ENCODE data around the gene DTD1.

Gene DTD1

DNA sequence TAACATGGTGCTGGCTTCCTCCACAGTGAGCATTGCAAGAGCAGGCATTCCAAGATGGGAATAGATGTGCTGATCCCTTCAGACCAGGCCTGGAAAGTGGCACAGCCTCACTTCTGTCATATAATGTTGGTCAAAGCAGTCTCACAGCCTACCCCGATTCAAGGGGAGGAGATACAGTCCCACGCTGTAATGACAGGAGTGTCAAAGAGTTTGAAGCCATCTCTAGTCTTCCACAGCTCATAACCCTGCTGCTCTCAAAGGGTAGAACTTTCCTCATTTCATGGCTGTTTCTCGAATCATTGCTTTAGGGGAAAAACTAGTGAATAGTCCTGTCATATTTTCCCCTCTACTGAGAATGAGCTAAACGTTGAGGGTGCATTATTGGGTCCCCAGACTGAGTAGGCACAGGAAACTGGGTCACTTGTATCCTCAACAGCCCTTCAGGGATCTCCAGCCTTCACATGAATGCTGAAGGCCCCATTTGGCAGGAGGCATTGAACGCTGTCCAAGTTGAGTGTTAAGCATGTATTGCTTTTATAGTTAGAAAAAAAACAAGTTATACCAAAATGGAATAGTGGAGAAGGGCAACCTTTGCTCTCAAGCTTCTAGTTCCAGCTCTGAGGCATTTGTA lies 27.3 kb downstream of the DTD1 start:
- no peak for DNase-seq (ENCODE audit: low read depth in 2 of 2)

DNA sequence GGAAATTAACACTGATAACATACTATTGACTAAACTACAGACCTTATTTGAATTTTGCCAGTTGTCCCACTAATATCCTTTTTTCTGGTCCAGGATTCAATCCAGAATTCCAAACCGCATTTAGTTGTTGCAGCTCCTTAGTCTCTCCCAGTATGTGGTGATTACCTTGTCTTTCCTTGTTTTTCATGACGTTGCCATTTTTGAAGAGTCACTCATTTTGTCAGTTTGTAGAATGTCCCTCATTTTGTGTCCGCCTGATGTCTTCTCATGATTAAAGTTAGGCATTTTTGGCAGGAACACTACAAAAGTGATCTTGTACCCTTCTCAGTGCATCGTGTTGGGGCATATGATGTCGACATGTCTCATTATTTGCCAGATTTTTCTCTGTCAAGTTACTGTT lies 33.1 kb downstream of the DTD1 start:
- no peak for DNase-seq (ENCODE audit: low read depth in 2 of 2)

DNA sequence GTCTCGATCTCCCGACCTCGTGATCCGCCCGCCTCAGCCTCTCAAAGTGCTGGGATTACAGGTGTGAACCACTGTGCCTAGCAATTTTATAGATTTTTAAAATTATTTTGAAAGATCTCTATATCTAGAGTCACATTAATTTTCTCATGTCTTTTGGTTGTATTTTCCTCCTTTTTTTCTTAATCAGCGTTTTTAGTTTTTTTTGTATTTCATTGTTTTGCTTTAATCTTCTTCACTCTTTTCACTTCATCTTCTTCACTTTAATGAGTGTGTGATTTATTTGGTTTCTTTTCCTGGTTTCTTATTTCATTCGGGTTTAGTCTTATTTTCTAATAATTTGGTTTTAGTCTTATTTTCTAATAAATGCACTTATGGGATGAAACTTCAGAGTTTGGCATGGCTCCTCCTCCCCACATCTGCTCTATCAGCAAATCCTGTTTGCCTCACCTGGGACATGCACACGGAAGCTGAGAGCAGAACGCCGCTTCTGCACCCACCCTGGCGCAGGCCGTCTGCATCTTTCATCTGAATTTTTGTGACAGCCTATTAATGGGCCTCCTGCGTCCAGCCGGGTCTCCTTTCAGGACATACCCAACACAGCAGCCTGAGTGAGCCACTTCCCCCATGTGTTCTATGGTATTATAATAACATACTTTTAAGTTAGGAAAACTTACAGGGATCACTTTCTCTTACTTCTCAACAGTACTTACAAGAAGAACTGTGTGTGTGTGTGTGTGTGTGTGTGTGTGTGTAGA lies 35.5 kb downstream of the DTD1 start:
- DNase-seq (ENCODE audit: low read depth in 2 of 2), result no peak

DNA sequence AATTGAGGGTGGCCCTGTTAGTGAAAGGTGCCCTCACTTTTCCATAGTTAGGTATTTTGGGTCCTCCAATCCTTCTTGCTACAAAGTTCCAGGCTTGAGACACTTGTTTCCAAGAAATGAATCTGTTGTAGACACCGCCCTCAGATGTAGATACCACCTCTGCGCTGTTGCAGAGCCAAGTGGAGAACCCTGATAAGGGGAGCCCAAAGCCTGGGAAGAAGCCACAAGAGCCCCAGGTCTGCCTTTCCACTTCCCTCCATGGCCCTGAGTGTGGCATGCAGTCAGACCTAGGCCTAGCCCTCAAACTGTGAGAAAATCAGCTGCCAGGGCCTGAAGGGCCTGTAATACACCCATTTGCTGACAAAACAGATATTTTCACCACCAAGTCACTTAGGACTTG lies 37.1 kb downstream of the DTD1 start:
- DNase-seq (ENCODE audit: low read depth in 2 of 2), result no peak

DNA sequence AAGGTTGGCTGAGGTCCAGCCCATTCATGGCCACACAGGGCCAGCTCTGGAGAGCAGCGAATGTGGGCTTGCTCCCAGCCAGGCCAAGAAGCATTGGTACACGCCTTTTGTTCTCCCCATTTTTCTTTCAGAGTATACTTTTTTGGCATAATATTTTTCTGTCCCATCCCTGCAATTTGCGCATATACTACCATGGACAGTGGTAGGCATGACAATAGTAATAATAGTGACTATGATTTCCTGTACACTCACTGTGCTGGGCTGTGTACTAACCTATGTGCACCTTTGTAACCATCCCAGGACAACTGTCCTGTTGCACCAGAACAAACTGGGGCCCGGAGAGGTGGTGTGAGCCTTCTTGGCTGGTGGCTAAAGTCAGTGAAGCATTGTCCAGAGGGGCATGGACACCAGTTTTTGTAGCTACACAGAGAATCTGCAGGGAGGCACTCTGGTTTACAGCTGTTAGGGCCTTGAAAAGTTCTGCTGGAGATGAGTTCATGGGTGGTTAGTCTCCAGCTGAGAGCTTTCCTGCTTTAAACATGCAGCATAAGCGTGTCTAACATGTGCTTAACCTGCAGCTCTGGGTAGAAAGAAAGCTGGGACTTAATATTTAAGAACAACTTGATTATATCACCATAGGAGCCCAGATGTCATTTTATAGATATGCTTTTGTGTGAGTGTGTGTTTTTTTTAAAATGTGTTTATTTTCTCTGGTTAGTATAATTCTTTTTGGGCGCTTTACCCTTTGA lies 38.2 kb downstream of the DTD1 start:
- DNase-seq (ENCODE audit: low read depth in 2 of 2), result no peak

DNA sequence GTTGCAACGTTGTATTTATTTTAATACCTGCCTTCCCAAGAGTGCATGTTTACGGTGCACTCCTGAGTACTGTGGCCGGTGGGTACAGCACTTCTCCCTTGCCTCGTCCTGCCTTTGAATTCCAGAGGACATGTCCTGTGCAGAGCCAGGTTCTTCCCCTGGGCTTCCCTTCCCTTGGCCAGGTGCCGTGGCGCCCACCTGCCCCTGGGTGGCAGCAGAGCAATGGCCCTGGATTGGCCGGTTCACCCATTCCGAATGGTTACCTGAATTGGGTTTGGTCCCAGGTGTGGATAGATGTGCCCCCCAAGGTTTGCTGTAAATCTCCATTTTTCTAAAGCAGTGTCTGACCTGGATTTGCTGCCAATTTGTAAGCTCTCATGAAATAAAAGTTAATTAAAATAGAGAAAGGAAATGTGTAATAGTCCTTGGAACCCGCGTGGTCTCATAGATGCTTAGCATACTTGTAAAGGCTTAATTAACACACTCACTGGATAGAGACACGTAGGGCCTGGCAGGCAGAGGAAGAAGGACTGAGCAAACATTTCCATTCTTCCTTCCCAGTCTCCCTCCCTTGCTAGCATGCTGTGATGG lies 40.6 kb downstream of the DTD1 start:
- DNase-seq (ENCODE audit: low read depth in 2 of 2), result no peak

DNA sequence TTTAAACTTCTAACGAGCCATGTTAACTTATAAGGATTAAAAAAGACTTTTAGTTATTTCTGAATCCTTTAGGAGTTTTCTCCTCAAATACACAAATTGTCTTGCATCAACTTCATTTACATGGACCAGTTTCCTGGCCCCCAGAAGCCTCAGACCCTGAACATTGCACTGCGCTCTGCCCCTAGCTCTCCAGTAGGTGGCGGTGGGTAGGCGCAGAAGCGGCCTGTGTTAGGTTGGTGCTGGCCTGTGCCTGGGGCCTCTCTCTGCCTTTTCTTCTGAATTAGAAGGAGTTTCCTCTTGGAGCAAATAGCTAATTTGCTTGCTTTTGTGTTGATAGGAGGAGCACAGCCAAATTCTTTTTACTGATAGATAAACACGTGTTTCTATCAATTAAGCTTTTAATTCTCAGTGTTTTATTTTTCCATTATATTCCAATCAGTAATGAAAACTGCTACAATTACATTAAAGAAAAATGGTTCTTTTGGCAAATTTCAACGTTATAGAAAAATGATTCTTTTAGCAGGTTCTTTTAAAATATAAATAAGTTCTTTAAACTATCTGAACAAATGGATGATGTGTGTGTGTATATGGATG lies 44.4 kb downstream of the DTD1 start:
- peak; percentile 17 to 26 for DNase-seq (ENCODE audit: low read depth in 2 of 2)

DNA sequence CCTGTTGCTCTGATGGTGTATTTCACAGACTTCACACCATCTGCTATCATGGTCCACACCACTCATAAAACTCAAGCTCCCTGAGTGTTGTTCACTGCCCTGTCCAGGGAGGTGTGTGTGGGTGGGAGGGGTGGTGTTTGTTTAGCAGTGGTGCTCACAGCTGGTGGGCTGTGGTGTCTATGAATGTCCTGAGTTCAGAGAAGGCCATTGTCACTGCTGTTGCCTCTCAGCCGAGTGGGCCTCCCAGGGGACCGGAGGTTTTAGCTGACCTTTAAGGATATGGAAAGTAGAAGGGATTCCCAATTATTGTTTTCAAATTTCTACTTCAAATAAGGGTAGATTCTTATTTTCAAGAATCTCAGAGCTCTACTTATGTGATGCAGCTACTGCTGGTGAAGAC lies 45.6 kb downstream of the DTD1 start:
- DNase-seq (ENCODE audit: low read depth in 2 of 2), result no peak

DNA sequence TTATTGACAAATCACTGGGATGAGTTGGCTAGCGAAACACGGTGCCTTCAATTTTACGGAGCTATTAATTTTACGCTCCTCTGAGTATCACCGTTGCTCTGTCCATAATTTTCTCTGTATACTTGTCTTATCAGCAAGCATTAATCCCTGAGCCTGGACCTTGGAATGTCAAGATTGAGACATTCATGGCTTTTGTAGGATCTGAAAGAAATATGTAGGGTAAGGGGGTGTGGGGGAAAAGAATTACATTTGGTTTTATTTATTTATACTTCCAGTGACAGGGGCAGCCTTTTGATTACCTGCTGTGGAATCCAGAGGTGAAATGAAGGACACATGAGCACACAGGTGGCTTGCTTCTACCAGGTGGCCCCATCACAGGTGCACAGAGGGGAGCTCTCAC lies 46.6 kb downstream of the DTD1 start:
- no peak for DNase-seq (ENCODE audit: low read depth in 2 of 2)

DNA sequence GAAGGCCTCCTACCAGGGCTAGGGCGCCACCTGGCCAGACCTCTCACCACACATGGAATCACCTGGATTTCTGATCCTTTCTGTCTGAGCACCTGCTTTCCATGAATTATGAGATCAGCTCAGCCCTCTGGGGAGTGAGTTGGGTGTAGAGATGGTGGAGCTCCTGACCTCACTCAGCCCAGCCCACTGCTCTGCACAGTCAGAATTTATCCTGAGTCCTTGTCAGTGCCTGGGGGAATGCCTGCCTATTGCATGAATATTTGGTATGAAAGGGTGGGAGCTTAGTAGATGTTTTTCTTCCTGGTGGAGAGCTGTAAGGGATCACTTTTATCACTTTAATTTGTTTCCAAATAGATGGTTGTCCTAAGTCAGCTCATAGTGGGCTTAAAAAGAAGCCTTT lies 47.5 kb downstream of the DTD1 start:
- no peak for DNase-seq (ENCODE audit: low read depth in 2 of 2)

DNA sequence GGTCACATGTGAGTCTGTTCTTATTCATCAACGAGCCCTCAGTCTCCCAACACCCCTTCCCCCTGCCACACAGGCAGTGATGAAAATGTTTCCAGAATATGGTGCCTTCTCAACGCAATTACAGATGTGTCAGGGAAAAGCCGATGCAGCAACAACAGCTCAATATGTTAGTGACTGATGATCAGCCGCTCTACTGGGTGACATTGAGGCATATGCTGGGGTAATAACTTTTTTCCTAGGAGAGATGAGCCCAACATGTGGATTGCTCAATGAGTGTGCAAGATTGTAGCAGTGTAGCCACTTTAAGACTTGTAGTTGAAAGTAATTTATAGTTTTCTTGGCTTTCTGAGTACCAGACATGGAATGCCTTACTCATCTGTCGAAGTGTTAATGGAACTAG lies 49.4 kb downstream of the DTD1 start:
- DNase-seq (ENCODE audit: low read depth in 2 of 2), result peak; percentile 28

DNA sequence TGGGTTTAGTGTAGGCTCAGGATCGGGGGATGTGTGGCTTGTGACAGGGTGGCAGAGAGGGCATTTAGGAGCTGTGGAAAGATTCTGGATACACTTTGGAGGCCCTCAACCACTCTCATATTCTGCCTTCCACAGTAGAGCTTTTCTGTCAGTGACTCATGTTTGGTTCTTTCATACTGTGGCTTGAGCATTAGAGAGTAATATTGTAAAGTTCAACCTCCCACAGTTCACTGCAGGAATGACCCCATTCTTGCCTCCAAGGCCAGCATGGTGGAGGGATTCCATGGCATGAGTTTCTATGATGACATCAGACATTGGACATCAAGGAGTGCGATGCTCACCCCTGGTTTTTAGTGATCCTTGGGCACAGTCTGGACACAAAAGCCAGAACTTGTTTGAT lies 50.9 kb downstream of the DTD1 start:
- DNase-seq (ENCODE audit: low read depth in 2 of 2), result no peak

DNA sequence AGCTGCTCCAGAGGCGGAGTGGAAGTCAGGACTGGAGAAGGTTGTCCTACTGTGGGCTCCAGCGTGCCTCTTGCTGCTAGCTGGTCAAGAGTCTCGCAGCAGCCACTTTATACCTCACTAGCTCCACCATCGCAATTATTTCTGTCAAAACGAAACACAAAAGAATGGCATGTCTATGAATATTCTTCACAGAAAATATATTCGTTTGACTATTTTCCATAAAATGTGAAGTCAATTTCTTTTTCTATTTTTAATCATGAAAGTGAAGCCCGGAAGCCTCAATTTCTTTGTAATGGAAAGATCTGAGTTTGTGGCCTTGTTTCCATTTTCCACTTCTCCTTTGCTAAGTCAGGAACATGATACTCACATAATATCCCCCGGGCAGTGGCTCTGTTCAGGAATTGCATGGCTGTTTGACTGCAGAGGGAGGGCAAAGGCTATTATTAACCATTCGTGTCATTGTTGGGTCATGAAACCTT lies 51.7 kb downstream of the DTD1 start:
- DNase-seq (ENCODE audit: low read depth in 2 of 2), result no peak

DNA sequence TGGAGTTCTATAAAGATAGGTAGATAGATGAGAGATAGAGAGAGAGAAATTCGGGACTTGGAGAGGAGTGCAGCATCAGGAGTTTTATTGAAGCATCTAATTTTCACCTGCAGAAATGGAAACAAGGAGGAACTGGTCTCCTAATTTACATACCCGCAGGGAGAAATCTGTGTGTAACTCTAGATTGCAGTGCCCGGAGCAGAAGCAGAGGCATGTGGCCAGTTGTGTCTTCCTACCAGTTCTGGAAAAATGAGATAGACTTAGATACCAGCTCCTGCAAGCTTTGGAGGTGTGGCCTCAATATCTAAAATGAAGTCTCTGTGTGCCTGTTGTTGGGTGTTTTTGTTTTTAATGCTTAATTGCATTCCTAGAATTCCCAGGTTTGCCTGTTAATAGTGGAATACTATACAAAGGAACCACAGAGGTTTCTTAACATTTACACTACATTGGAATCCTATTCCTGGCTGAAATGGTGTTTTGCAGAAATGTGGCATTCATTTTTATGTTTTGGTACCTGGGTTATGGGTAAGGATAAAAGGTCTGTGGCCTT lies 57.4 kb downstream of the DTD1 start:
- no peak for DNase-seq (ENCODE audit: low read depth in 2 of 2)

DNA sequence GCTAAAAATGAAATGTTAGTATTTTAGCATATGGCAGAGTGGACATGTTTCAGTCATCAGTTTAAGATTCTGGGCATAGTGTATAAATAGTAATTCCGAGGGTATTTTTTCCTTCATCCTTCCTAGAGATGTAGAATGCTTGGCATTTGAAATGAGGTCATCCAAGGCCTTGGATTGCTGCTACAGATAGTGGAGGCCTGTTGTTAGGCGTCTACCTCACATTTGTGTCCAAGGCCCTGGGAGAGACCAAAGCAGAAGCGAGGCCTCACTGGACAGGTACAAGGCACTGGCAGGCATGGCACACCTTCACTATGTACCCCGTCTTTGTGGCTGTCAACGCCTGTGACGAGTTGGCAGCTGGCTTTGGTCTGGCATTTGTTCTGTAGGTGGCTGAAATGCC lies 58.0 kb downstream of the DTD1 start:
- no peak for DNase-seq (ENCODE audit: low read depth in 2 of 2)

DNA sequence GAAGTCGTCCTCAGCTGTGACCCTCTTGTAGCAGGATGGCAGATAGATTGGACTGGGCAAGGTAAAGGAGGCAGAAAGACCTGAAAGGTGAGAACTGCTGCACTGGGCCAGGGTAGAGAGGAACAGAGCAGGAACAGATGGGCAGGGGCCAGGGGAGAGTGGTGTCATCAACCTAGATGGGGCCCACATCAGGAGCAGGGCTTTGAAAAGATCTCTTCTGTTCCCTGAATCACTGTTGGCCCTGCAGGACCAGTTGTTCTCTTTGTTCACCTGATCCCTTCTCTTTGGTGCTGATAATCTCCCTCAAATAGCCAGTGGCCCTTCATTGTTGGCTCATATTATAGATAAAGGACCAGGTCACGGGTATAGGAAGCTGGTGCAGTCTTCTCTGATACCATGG lies 59.9 kb downstream of the DTD1 start:
- DNase-seq (ENCODE audit: low read depth in 2 of 2), result no peak

DNA sequence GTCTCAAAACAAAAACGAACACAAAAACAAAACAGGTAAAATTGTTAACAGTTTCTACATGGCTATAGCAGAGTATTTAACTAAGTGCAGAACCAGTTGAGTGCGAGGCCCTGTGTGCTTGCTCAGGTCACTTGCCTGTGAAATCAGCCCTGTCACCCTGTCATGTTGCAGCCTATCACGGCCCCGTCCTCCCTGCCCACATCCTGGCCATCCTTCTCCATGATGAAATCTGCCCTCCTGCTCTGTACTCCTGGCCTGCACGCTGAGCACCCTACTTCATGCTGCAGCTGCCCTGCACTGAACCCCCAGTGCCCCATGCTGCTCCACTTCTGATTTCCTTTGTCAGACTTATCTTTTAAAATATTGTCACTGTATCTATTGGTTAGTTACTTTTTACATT lies 62.4 kb downstream of the DTD1 start:
- no peak for DNase-seq (ENCODE audit: low read depth in 2 of 2)

DNA sequence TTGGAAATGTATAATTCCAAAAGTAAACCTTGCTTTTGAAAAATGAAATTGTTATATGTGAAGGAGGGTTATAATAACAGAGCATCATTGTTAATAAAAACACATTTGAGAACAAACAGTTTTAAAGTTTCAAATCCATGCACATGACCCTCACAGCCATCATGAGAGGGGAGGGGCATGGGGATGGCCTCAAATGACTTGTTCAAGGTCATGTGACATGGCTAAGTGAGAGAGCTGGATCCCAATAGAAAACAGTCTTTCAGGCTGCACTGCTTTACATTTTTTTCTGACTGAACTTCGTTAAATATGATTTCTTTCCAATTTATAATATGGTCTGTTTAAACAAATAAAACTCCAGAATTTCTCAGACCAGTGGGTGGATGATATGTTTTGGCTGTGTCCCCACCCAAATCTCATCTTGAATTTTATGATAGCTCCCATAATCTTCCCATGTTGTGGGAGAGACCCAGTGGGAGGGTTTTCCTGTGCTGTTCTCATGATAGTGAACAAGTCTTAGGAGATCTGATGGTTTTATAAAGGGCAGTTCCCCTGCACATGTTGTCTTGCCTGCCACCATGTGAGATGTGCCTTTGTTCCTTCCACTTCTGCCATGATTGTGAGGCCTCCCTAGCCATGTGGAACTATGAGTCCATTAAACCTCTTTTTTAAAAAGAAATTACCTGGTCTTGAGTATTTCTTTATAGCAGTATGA lies 66.0 kb downstream of the DTD1 start:
- DNase-seq (ENCODE audit: low read depth in 2 of 2), result no peak

DNA sequence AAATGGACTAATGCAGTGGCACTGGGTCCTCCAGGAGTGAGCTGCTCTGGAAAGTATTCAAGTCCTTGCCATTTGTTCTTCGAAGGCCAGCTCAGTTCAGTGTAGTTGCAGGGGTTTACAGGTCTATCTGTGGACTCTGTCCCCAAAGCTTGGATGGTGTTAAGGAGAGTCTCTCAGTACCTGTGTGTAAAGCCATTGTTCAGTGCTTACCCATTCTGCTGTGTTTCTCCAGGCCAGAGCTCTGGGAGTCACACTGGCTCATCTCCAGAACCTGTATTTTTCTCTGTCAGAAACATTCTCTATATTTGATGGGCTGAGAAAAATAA lies 66.6 kb downstream of the DTD1 start:
- no peak for DNase-seq (ENCODE audit: low read depth in 2 of 2)

DNA sequence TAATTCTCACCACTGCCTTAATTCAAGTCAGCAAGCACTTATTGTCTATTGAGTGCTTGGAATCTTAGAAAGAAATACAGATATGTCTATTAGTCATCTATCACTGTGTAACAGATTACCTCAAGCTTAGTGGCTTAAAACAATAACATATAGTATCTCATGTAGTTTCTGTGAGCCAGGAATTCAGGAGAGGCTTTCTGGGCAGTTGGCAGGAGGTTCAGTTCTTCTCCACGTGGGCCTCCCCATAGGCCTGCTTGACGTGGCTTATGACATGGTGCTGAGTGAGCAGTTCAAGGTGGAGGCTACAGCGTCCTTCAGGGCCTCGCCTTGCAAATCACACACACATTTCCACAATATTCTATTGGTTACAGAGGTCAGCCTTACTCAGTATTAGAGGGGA lies 69.7 kb downstream of the DTD1 start:
- DNase-seq (ENCODE audit: low read depth in 2 of 2), result peak; percentile 18 to 19

DNA sequence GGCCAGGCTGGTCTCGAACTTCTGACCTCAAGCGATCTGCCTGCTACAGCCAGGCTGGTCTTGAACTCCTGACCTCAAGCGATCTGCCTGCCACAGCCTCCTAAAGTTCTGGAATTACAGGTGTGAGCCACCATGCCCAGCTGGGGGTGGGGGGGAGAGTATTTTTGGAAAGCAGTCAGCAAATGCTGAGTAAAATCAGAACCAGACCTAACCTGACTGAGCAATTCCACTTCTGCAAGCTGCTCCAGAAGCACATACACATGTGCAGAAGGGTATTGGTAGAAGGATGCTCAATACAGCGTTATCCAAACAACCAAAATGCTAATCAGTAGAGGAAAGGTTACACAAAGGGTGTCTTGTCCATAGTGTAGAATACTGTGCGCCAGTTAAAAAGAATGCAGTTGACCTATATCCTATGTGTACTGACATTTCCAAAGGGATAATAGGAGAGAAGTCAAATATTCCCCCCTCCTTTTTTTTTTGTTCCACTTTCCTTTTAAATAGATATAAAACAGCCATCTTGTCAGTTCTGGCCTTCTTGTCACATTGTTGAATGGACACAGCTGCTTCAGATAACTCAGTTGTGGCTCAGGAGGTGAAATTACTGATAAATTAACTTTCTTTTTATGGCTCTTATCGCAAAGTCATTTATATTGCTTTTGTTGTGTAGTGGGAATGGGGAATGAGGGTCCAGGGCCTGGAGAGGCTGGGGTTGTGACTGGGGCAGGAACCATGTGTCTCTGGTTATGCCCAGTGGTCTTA lies 74.6 kb downstream of the DTD1 start:
- DNase-seq (ENCODE audit: low read depth in 2 of 2), result no peak
